ENCODE measurements around the gene LCE3D.
A peak's percentile ranks its signal among the peaks of the same experiment; 100 is the strongest.
"Not testable (repeated sequence)": the region's sequence is repeated elsewhere in the genome, so short reads cannot be mapped to it uniquely, and the experiment has no call there.

LCE3D gene

DNA sequence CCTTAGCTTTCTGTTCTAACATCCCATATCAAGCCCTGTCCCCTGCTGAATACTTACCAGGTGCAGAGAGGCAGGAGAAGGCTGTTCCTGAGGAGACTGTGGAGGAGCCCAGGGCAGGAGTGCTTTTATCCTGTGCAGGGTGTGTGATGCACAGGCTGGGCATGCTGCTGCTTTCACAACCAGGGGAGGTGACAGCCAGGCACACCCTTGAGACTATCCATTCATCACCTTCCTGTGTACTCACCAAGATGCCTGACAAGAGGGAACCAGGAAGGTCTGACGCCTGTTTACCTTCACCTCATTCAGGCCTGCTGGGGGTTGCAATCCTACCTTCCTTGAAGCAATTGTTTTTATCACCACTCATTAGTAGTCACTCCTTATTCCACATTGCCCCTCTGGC is 13.6 kb downstream of the LCE3D start, which contains the start of gene LCE3E:
TSS of gene LCE3E (minus strand) at position 100 of the 400 bp plus-strand sequence. CDS start 572 bp downstream, outside the sequence.
- Histone ChIP-seq H3K9ac (ENCODE audit: low read length) (no peak within 1 kb of the TSS), H3K36me3 (ENCODE audit: control insufficient read depth, insufficient read depth, low read length, severe bottlenecking) (no peaks in the 10 kb centered on the region), H3K4me3 (ENCODE audit: low read length) (no peak within 1 kb of the TSS), H3K4me1 (ENCODE audit: control insufficient read depth, insufficient read depth, low read length) (no peaks in the 10 kb centered on the region), H3K9me3 (ENCODE audit: control insufficient read depth, low read length) (peaks cover 26% of the 10 kb centered on the region), H3K27me3 (replicated peaks; ENCODE audit: control insufficient read depth, insufficient read depth, low read length) (peaks cover 5% of the 10 kb centered on the region)
- DNase-seq (ENCODE audit: low read depth): no peak

GRCh38 chr1:152565535-152566215 is 14.6 kb downstream of the LCE3D start:
- H3K9me3 ChIP-seq (ENCODE audit: control insufficient read depth, low read length): peaks cover 26% of the 10 kb centered on the region
- H3K4me1 ChIP-seq (ENCODE audit: control insufficient read depth, insufficient read depth, low read length): no peaks in the 10 kb centered on the region
- DNase-seq (ENCODE audit: low read depth): no peak
- H3K36me3 ChIP-seq (ENCODE audit: control insufficient read depth, insufficient read depth, low read length, severe bottlenecking): no peaks in the 10 kb centered on the region
- no peak overlapping the region for H3K9ac ChIP-seq (ENCODE audit: low read length)
- peaks cover 5% of the 10 kb centered on the region for H3K27me3 ChIP-seq (replicated peaks; ENCODE audit: control insufficient read depth, insufficient read depth, low read length)
- H3K4me3 ChIP-seq (ENCODE audit: low read length): no peak overlapping the region

DNA sequence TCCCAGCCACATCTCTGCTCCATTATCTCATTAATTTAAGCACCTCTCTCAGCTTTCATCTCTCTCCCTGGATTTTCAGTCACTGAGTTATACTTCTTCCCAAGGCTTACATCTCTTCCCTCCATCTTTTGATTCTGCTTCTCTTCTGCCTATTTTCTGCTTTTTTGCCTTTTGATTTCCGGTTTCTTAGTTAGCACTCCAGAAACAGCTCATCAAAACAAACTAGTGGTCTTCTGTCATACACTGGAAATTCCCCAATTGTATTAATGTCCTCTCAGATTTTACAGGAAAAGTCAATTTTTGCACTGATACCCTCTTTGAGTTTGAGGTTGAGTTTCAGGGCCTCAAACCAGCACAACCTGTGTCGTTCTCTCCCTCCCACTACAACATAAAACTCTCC is 15.2 kb downstream of the LCE3D start:
- Histone ChIP-seq H3K4me1 (ENCODE audit: control insufficient read depth, insufficient read depth, low read length) (no peaks in the 10 kb centered on the region), H3K27me3 (replicated peaks; ENCODE audit: control insufficient read depth, insufficient read depth, low read length) (peaks cover 5% of the 10 kb centered on the region), H3K9me3 (ENCODE audit: control insufficient read depth, low read length) (peaks cover 25% of the 10 kb centered on the region), H3K9ac (ENCODE audit: low read length) (no peak overlapping the region), H3K36me3 (ENCODE audit: control insufficient read depth, insufficient read depth, low read length, severe bottlenecking) (no peaks in the 10 kb centered on the region), H3K4me3 (ENCODE audit: low read length) (no peak overlapping the region)
- no peak for DNase-seq (ENCODE audit: low read depth)

DNA sequence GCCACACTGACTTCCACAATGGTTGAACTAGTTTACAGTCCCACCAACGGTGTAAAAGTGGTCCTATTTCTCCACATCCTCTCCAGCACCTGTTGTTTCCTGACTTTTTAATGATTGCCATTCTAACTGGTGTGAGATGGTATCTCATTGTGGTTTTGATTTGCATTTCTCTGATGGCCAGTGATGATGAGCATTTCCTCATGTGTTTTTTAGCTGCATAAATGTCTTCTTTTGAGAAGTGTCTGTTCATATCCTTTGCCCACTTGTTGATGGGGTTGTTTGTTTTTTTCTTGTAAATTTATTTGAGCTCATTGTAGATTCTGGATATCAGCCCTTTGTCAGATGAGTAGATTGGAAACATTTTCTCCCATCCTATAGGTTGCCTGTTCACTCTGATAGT is 32.0 kb downstream of the LCE3D start:
- H3K4me1 ChIP-seq (ENCODE audit: control insufficient read depth, insufficient read depth, low read length); H3K27me3 ChIP-seq (replicated peaks; ENCODE audit: control insufficient read depth, insufficient read depth, low read length); H3K4me3 ChIP-seq (ENCODE audit: low read length); H3K9ac ChIP-seq (ENCODE audit: low read length); DNase-seq (ENCODE audit: low read depth); H3K9me3 ChIP-seq (ENCODE audit: control insufficient read depth, low read length); H3K36me3 ChIP-seq (ENCODE audit: control insufficient read depth, insufficient read depth, low read length, severe bottlenecking): not testable (repeated sequence)

DNA sequence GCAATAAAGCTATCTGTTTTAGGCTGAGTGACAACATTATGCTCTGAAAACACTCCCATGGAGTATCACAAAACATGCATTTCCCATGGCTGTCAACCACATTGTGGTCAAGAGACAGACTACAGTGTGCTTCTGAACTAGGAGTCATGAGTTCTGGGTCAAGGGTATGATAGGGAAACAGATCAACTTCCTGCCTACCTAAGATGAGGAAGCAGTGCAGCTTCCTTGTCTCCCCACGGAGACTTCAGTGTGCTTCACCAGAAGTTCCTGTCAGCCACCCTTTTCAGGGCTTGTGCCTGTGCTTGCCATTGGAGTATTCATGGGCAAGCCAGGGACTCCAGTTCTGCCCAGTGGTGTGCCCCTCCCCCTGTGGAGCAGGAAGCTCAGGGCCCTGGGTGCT is 33.6 kb downstream of the LCE3D start:
- H3K4me1 ChIP-seq (ENCODE audit: control insufficient read depth, insufficient read depth, low read length): no peaks in the 10 kb centered on the region
- H3K36me3 ChIP-seq (ENCODE audit: control insufficient read depth, insufficient read depth, low read length, severe bottlenecking): no peaks in the 10 kb centered on the region
- no peaks in the 10 kb centered on the region for H3K9me3 ChIP-seq (ENCODE audit: control insufficient read depth, low read length)
- H3K27me3 ChIP-seq (replicated peaks; ENCODE audit: control insufficient read depth, insufficient read depth, low read length): peaks cover 8% of the 10 kb centered on the region
- H3K4me3 ChIP-seq (ENCODE audit: low read length): no peak overlapping the region
- no peak overlapping the region for H3K9ac ChIP-seq (ENCODE audit: low read length)
- DNase-seq (ENCODE audit: low read depth): no peak

DNA sequence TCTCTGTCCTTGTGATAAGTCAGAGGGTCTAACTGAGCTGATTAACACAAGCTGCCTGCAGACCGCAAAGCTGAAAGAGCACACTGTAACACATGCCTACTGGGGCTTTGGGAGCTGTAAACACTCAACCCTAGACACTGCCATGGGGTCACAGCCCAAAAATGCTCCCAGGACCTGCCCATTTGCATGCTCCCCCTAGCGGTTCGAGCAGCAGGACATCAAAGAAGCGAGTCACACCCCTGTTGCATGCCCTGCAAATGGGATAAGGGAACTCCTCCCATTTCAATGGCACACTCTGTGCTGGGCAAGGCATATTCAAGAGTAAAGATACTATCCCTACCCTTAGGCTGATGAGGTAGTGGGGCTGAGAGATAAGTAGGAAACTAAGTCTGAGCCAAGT is 36.5 kb downstream of the LCE3D start:
- H3K4me3 ChIP-seq (ENCODE audit: low read length): no peak overlapping the region
- H3K9ac ChIP-seq (ENCODE audit: low read length): no peak overlapping the region
- H3K9me3 ChIP-seq (ENCODE audit: control insufficient read depth, low read length): no peaks in the 10 kb centered on the region
- DNase-seq (ENCODE audit: low read depth): no peak
- no peaks in the 10 kb centered on the region for H3K4me1 ChIP-seq (ENCODE audit: control insufficient read depth, insufficient read depth, low read length)
- H3K27me3 ChIP-seq (replicated peaks; ENCODE audit: control insufficient read depth, insufficient read depth, low read length): peaks cover 15% of the 10 kb centered on the region
- no peaks in the 10 kb centered on the region for H3K36me3 ChIP-seq (ENCODE audit: control insufficient read depth, insufficient read depth, low read length, severe bottlenecking)

DNA sequence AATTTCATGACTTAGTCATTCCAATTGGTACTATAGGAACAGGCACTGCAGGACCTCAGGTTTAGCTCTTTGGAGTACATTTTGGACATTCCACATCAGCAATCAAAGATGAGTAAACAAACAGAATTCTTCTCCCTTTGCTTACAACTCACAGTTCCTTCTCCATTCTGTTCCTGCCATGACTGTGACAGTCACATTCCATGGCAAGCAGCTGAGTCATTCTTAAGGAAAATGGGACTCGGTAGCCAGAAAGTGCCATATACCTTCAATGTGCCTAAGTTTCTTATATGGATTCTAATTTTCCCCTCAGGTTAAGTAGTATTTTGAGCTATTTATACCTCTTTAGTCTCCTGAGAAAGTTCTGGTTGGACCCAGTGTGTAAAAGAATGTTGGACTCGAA is 40.4 kb downstream of the LCE3D start:
- H3K9me3 ChIP-seq (ENCODE audit: control insufficient read depth, low read length): no peaks in the 10 kb centered on the region

GRCh38 chr1:152537496-152537895 is 42.8 kb downstream of the LCE3D start:
- no peak for DNase-seq (ENCODE audit: low read depth)
- H3K4me3 ChIP-seq (ENCODE audit: low read length): no peak overlapping the region
- H3K9me3 ChIP-seq (ENCODE audit: control insufficient read depth, low read length): no peaks in the 10 kb centered on the region
- H3K27me3 ChIP-seq (replicated peaks; ENCODE audit: control insufficient read depth, insufficient read depth, low read length): peaks cover 35% of the 10 kb centered on the region
- H3K36me3 ChIP-seq (ENCODE audit: control insufficient read depth, insufficient read depth, low read length, severe bottlenecking): no peaks in the 10 kb centered on the region
- H3K9ac ChIP-seq (ENCODE audit: low read length): no peak overlapping the region
- H3K4me1 ChIP-seq (ENCODE audit: control insufficient read depth, insufficient read depth, low read length): no peaks in the 10 kb centered on the region

More for the DNA sequence above, 40.4 kb downstream of the LCE3D start:
- no peak for DNase-seq (ENCODE audit: low read depth)
- H3K9ac ChIP-seq (ENCODE audit: low read length): no peak overlapping the region
- no peaks in the 10 kb centered on the region for H3K36me3 ChIP-seq (ENCODE audit: control insufficient read depth, insufficient read depth, low read length, severe bottlenecking)
- no peaks in the 10 kb centered on the region for H3K4me1 ChIP-seq (ENCODE audit: control insufficient read depth, insufficient read depth, low read length)
- H3K4me3 ChIP-seq (ENCODE audit: low read length): no peak overlapping the region
- peaks cover 35% of the 10 kb centered on the region for H3K27me3 ChIP-seq (replicated peaks; ENCODE audit: control insufficient read depth, insufficient read depth, low read length)

DNA sequence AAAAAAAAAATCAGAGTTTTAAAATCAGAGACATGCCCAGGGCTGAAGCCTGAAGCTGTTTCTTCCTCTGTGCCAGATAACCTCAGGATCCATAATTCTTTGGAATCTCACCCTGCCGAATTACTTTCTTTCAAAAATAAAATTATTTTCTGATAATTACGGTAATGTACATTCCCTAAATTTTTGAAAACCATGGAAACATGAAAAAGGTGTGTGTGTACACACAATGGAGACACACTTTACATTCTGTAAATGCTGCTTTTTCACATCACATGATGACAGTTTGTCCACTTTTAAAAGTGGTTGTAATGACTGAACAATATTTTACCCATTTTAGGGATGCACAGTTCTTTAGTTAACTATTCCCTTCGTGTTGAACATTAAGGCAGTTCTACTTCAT is 44.5 kb downstream of the LCE3D start:
- DNase-seq (ENCODE audit: low read depth): no peak
- peaks cover 9% of the 10 kb centered on the region for H3K9me3 ChIP-seq (ENCODE audit: control insufficient read depth, low read length)
- no peak overlapping the region for H3K4me3 ChIP-seq (ENCODE audit: low read length)
- no peaks in the 10 kb centered on the region for H3K4me1 ChIP-seq (ENCODE audit: control insufficient read depth, insufficient read depth, low read length)
- H3K9ac ChIP-seq (ENCODE audit: low read length): no peak overlapping the region
- H3K36me3 ChIP-seq (ENCODE audit: control insufficient read depth, insufficient read depth, low read length, severe bottlenecking): no peaks in the 10 kb centered on the region
- peaks cover 31% of the 10 kb centered on the region for H3K27me3 ChIP-seq (replicated peaks; ENCODE audit: control insufficient read depth, insufficient read depth, low read length)

DNA sequence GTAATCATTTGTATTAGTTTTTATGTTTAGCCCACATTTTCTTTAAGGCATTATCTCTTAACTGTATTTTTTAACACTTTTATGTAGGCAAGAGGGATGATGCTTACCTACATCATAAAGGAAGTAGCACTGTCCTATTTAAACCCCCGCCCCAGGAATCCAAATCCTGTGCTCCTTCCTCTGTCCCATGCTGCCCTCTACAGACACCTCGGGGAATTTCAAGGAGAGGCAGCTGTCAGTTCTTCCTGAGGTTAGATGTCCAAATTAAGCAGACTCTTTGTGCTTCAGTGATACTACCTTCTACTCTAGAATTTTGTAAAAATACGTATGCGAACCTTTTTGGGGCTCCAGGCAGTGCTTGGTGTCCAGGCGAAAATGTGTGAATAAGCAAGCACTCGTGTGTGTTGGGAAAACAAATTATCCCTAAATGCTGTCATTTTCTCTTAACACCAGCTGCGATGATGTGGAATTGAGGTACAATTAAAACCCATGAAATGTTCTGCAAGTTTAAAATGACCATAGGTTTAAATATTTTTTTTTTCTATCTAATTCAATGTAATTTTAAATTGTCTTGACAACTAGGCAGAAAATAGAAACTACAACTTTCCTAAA is 46.9 kb downstream of the LCE3D start:
- Histone ChIP-seq H3K4me1 (ENCODE audit: control insufficient read depth, insufficient read depth, low read length) (no peaks in the 10 kb centered on the region), H3K27me3 (replicated peaks; ENCODE audit: control insufficient read depth, insufficient read depth, low read length) (peaks cover 28% of the 10 kb centered on the region), H3K9ac (ENCODE audit: low read length) (no peak overlapping the region), H3K9me3 (ENCODE audit: control insufficient read depth, low read length) (peaks cover 9% of the 10 kb centered on the region), H3K4me3 (ENCODE audit: low read length) (no peak overlapping the region), H3K36me3 (ENCODE audit: control insufficient read depth, insufficient read depth, low read length, severe bottlenecking) (no peaks in the 10 kb centered on the region)
- peak; percentile 11 for DNase-seq (ENCODE audit: low read depth)
